HG03558 (cell line): Measurements from ENCODE around the gene RNF152.

ENCODE experiments used
- ATAC-seq: cut with Tn5 transposase; IDR thresholded peaks from one replicate; pipeline ENCODE4 v1.9.1; 2021; ENCODE audit warnings: moderate number of reproducible peaks; ENCODE audit not compliant: unreplicated experiment; ENCODE audit errors: extremely low read depth

Gene RNF152

DNA sequence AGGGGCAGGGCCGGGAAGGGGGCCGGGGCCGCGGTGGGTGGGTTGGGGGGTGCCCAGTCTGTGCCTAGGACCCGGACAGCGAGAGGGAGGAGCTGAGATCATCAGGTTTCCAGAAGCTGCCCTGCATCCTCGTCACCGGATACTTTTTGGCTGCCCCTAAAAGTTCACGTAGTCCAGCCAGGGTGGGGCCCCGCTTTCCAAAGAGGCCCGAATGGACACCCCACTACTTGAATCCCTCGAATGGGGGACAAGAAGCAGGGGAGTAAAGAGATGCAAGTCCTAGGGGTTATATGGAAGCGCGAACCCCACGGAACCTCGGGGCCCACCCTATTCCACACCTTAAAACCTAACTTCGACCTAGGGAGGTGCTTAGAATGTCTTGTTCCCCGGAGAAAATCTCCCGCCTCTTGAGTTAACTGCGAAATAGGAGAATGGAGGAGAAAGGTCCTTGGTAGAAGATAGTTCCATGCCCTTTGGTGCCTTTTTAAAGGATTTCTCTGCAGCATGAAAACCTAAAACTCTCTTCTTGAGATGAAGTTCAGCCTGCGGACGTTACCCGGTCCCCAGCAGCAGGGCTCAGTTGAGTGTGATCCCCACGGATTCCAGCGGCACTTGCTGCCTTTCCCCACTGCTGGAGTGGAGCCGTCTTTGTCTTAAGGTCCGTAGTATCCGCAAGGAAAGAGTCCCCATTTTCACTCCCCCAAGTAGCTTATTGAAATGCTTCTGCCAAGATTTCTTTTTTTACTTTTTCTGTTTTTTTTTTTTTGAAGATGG, 2.1 kb upstream of the RNF152 start:
- ATAC-seq: no peak

DNA sequence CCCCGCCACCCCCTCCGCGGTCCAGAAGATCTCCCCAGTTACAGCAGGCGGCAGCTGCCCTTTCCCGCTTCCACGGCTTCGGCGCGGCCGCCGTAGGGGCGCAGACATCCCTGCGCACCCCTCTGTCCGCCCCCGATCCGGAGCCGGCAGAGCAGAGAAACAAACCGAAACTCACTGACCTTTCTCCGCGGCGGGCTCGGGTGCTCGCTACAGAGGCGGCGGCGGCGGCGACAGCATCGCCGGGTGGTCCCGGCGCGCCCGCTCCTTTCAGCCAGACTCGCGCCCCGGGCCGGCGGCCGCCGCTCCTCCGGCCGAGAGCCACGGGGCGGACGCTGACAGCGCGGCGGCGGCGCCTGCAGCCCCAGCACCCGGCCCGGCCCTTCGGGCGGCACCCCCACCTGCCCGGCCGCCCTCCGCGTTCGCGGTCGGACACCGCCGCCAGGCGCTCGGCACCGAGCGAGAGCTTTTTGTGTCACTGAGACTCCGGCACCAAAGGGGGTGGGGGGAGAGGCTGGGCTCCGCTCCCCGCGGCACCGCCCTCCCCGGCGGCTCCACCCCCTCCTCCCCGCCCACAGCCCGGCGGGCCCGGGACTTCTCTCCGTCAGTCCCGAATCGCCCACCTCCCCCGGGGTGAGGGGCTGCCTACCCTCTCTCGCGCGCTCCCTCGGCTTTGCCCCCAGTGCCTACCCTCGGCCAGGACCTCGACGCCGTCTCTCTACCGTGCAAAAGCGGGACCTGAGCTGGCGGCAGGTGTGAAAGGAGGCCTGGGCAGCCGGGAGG, 1.4 kb upstream of the RNF152 start:
- ATAC-seq: no peak

DNA sequence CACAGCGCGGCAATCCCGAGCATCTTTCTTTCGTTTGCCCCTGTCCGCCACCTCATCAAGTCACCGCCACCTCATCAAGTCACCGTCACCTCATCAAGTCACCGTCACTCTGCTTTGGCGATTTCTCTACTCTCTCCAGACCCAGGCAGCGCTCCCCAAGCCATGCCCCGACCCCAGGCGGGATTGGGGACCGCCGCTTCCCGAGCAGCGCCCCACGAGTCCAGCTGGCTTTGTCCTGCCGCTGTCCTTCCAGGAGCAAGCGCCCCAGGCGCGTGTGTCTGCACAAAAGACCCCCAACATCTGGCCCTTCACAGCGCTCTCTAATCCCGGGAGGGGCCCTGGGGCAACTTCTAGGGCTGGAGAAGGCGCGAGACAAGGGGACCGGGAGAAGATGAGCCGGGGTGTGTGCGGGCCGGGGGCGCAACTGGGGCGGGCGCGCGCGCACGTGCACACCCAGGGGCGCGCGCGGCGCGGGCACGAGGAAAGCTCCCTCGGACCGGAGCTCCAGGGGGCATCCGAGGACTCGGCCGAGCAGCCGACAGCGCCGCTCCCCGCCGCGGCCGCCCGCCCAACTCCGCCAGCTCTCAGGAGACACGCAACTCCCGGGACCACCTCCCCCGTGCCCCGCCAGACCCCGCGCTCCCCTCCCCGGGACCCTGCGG, 633 bp upstream of the RNF152 start:
- no peak for ATAC-seq

DNA sequence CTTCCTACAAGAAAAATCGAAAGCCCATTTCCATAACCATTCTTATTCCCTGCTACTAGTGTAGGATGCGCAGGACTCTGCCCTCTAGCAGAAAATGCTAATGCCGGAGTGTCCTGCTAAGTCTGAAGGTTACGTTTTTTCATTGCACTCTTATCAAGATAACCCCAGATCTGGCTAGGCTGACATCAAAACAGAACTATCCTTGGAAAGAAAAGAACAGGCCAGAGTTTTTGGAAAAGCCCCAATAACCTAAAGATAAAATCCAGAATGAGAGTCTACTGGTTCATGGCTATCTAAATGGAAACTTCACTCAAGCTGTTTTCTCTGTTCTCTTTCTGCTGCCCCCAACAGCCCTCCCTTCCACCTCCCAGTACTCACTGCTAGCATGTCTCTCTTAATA, 913 bp downstream of the RNF152 start:
- no peak for ATAC-seq

DNA sequence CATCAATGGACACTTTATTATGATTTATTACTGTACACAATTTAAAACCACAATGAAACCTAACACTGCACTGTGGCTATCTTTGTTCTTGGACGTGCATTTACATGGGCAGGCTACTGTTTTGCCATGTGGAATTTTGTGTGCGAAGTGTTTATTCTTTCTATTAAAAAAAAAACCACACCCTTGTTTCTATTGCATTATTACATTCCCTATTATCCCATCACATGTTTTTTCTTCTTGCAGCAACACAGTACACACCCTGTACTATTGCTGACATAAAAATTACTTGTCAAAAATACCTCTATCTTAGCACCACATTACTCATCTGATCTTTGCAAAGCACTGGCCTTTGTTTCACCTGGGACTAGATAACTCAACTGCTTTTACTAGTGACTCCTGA, 1.5 kb downstream of the RNF152 start:
- ATAC-seq: no peak

DNA sequence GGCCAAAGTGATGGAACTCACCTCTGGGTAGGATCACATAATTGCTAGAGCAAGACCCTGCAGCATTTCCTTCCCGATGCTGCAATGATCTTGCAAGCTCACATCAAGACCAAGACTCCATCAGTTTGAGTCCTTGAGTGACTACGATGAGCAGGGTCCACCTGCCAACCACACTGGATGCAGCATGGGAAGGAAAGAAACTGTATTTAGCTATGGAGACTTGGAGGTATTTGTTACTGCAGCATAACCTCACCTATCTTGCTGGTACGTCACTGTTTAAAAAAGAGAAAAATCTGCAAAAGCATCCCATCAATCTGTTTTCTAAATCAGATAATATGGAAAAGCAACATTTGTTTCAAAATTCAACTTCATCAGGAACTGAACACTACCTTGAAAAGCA, 2.5 kb downstream of the RNF152 start:
- ATAC-seq: no peak

DNA sequence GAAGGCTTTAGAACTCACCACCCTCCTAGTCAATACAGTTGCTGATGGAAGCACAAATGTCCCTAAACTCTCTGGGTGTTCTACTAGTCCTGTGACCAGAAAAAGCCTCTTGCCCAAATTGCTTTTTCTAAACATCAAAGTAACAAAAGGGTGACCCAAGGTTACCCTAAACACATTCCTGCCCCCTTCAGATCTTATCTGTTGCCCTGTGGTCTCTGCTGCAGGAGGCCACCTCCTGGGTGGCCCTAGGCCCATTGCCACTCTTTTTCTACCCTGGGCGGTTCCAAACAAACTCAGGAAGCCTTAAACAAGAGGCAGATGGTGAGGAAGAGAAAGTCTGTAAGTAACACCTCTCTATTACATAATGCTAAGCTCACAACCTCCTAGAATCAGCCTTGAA, 3.3 kb downstream of the RNF152 start:
- ATAC-seq: no peak

DNA sequence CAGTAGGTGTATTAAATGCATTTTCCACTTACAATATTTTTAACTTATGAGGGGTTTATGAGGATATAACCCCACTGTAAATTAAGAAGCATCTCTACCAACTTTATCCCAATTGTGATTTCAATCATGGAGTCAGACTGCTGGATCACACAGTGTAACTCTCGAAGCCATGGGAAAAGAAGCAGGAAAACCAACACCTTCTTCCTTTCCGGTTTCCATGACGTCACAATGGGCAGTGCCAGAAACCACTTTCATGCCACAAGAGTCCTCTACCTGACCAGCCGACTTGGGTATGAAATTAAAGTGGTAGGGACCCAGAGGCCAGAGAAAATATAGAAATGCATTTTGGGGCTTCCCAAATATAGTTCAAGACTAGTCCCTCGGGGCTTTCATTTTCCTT, 4.2 kb downstream of the RNF152 start:
- ATAC-seq: no peak

DNA sequence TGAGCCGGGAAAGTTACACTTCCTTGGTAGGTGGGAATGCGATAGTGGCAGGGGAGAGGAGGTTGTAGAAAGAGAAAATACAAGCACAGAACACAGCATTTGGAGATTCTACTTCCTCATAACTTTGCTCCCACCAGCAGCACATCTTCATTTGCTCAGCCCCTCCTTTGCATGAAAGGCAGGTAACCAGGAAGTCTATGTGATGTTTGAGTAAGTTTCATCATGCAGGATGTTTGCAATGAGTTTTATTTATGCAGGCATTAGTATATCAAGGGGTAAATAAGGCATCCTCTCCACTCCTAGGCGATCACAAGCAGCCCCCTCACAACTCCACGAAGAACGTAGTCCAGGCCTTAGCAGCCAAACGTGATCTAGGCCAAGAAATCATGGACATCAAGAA, 5.0 kb downstream of the RNF152 start:
- ATAC-seq: no peak

DNA sequence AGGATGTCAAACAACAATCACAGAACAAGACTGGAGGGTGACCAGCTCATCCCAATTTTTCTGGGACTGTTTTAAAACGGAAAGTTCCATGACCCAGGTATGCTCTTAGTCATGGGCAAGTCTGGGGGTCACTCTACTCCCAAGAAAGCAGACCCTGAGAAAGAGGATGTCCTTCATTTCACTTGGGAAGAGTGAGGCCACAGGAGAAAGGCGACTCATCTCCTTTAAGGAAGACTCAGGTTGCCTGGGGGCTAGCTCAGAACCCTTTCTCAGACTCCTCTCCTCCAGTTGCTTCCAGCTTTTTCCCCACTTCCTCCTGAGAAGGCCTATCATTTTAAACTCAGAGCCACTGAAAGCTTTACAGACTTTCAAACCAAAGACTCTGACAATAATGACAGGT, 9.3 kb downstream of the RNF152 start:
- no peak for ATAC-seq

DNA sequence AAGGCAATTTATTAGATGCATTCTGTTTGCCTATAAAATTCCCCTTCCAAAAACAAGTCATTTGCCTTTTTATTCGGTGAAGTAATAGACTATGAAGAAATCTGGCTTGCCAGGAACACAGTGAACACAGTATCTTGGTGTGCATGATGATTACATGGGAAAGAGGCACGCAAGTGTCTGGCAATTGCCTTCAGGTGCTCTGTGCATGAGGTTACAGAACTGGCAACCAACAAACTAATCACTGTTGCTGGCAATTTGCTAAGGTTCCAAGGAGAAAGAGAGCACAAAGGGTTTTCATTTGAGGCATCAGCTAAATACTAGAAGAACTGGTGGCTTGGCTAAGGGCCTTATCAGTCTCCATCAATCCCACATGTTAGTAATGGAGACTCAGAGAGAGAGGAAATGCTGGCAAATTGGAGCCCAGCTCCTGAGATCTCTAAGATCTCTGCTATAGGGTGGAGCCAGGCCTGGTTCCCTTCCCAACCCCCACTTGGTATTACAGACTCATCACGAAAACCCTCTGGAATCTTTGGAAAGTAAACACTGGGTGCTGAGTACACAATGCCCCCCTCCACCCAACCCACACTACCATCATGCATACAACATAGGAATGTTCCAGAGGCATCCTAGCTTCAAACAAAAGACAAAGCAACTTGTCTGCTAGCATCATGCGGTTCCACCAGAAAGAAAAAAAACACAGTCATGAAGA, 10.4 kb downstream of the RNF152 start:
- ATAC-seq: no peak

DNA sequence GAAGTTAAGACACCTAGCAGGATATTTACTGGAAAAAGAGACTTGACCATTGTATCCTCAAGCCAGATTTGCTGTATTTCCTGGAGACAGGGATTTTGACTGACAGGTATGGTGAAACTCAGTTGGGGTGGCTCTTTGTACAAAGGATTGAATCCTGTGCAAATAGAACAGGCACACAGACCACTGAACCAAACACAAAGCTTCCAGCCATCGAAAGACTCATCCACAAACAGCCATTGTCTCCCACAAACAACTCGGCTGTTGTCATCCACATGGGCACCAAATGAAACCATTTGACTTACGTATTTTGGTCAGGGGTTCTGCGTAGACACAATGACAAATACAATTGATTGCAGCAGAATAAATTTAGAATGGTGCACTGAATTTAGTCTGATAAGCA, 15.9 kb downstream of the RNF152 start:
- no peak for ATAC-seq

DNA sequence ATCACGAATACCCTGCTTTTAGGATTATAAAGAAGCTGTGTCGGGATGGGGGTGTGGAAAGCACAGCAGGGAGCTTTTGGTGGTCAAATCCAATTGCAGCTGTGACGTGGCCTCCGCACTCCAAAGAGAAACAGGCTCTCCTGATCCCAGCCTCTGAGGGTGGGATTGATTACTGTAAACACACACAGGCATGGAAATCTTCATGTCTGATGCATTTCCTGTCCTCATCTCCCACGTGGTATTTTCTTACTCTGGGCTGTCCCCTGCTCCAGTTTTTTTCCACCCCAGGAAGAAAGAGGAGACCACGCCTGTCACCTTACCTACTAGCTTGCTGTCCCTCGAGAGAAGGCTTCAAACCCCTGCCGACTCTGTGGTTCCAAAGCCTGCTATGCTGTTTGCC, 22.7 kb downstream of the RNF152 start:
- ATAC-seq: no peak

DNA sequence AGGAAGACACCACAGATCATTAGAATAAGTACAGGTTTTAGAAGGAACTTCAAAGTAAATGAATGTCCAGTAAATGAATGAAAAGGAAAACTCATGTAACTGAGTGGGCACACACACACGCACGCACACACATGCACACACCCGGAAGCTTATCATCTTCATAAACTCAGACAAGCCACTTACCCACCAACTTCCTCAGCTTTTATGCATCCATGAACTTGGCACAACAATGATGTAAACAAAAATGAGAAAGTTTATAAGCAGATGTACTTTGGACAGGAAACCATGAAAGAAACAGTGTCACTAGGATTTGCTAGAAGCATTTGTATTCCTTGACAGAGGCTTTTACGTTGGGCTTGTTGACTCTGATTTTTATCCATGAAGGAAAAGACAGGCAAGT, 23.2 kb downstream of the RNF152 start:
- ATAC-seq: no peak

DNA sequence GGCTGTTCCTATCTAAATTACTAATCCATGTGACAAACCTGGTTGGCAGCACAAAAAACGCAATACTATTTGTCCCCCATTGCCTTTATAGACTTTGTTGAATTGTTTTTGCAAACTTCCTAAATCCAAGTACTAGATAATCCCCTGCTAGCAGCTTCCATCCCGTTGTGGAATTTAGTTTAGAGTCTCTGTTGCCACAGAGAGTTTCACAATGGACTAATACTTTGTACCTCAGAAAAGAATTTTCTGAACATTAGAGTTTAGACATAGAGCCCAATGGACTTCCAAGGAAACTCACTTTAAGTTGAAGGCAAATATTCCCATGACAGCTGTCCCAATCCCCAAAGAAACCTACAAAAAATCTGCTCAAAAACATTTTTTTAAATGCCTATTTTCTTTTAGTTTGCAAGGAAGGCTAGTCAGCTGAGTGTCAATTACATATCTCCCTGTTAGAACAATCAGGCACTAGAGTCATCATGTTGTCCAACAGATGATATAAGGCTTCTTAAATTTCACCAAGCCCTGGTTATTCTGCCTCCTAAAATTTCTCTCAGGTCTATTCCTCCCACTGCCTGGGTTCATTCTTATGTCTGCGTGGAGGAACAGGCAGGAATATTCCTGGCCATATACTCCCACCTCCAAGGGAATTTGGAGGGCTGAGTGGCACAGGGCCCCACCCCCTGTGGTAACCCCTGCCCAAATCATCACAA, 27.2 kb downstream of the RNF152 start:
- no peak for ATAC-seq

DNA sequence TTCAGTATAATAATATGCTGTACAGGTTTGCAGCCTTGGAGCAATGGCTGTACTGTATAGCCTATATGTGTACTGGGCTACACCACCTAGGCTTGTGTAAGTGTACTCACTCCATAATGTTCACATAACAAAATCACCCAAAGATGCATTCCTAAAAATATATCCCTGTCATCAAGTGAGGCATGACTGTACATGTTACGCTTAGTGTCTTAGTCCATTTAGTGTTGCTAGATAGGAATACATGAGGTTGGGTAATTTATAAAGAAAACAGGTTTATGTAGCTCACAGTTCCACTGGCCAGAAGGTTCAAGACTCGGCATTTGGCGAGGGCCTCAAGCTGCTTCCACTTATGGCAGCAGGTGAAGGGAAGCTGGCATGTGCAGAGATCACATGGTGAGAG, 31.4 kb downstream of the RNF152 start:
- no peak for ATAC-seq

DNA sequence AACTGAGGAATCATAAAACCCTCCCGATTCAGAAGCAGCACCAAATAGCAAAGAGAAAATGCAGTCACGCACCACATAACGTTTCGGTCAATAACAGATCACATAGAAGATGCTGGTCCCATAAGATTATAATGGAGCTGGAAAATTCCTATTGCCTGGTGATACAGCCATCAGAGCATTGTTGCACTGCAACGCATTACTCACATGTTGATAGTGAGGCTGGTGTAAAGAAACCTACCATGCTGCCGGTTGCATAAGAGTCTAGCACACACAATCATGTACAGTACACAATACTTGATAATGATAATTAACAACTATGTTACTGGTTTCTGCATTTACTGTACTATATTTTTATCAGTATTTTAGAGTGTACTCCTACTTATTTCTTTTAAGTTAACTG, 32.5 kb downstream of the RNF152 start:
- ATAC-seq: no peak

DNA sequence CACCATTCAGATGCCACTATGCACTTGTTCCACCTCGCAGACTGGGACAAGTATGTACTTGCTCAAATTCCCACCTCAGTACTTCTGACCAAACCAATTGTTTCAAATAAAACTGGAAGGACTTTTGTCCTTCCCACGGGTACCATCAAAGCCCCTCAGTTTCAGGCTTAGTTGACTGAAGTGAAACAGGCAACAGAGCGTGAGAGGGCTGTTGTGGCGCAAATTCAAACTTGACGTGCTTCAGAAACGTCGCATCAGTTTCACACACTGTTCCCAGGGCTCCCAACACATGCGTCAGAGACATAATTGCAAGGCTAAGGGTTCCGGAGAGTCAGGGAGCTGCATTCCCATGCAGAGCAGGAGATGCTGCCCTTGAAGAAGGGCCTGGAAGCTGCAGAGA, 33.7 kb downstream of the RNF152 start:
- no peak for ATAC-seq

DNA sequence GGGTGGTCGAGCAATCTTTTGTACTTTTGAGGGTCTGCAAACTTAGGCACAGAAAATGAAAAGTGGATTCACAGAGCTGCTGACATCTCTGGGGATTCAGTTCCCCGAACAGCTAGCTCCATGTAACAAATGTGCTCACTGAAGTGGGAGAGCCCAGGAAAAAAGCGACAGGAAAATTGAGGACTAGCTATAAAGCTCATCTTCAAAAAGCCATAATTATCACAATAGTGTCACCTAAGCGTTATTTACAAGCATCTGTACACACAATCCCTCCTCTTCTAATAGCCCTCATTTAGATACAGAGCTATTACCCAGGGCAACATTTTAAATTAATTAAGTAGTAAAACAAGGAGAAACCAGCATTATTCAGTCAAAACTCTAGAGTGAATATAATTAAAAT, 36.1 kb downstream of the RNF152 start:
- ATAC-seq: no peak
